Neural crest cell (in vitro differentiated cells): ENCODE measurements around the gene TNNC2. TPM values are rescaled to one million over a fixed set of nuclear protein-coding genes. Genes with fewer than 3 reads are reported as not detected.

ENCODE experiments used
- DNase-seq: peaks from one replicate; pipeline ENCODE4 v3.0.0; 2021; ENCODE audit warnings: low read depth, mixed read lengths, low spot score
- H3K27ac Mint-ChIP-seq: one replicate; pipeline ENCODE4 v1.8.0; 2021; ENCODE audit warnings: mild to moderate bottlenecking, mixed read lengths; ENCODE audit not compliant: unreplicated experiment
- H3K27me3 Mint-ChIP-seq: 2 replicates; pipeline ENCODE4 v1.8.0; 2021; ENCODE audit warnings: low read depth, mild to moderate bottlenecking, mixed read lengths
- H3K36me3 Mint-ChIP-seq: 2 replicates; pipeline ENCODE4 v1.8.0; 2021; ENCODE audit warnings: low read depth, mild to moderate bottlenecking, mixed read lengths
- H3K4me1 Mint-ChIP-seq: 2 replicates; pipeline ENCODE4 v1.8.0; 2021; ENCODE audit warnings: mixed read lengths
- H3K4me3 Mint-ChIP-seq: one replicate; pipeline ENCODE4 v1.8.0; 2021; ENCODE audit warnings: mild to moderate bottlenecking, mixed read lengths
- H3K9me3 Mint-ChIP-seq: 2 replicates; pipeline ENCODE4 v1.8.0; 2021; ENCODE audit warnings: mixed read lengths
- total RNA-seq: library from RNA; stranded (reverse); gene quantifications from 2 replicates; pipeline ENCODE4 v1.2.1, GENCODE V29; 2021
- TF ChIP-seq, protein P1 (sequence below): fragments of 200-600 bp; sonication (generic); conservative IDR thresholded peaks from 2 replicates; pipeline ENCODE4 v1.5.0; 2021; ENCODE audit warnings: antibody characterized with exemption, mild to moderate bottlenecking

Gene TNNC2
- total RNA-seq, 1 donor from 2014 or later = not detected

DNA sequence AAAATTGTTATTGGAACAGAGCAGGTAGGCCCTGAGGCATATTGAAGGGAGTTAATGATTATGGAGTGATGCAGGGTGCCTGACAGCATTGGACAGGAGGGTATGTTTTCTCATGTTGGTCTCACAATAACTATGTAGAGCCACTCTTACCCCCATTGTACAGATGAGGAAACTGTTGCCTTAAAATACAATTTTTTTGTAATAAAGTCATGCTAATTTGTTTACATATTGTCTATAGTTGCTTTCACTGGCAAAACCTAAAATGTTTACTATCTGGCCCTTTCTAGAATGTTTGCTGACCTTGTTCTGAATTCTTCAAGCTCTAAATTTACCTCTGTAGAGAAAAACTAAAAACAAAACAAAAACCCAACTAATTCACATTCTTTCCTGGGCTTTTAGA lies 24.4 kb upstream of the TNNC2 start:
- Mint-ChIP-seq H3K36me3 (no peaks in the 10 kb centered on the region), H3K27me3 (no peaks in the 10 kb centered on the region), H3K9me3 (no peaks in the 10 kb centered on the region), H3K4me1 (peaks cover 2% of the 10 kb centered on the region), H3K4me3 (no peak overlapping the region), H3K27ac (no peak overlapping the region)
- DNase-seq = no peak
- TF ChIP-seq, protein P1, sequence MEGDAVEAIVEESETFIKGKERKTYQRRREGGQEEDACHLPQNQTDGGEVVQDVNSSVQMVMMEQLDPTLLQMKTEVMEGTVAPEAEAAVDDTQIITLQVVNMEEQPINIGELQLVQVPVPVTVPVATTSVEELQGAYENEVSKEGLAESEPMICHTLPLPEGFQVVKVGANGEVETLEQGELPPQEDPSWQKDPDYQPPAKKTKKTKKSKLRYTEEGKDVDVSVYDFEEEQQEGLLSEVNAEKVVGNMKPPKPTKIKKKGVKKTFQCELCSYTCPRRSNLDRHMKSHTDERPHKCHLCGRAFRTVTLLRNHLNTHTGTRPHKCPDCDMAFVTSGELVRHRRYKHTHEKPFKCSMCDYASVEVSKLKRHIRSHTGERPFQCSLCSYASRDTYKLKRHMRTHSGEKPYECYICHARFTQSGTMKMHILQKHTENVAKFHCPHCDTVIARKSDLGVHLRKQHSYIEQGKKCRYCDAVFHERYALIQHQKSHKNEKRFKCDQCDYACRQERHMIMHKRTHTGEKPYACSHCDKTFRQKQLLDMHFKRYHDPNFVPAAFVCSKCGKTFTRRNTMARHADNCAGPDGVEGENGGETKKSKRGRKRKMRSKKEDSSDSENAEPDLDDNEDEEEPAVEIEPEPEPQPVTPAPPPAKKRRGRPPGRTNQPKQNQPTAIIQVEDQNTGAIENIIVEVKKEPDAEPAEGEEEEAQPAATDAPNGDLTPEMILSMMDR = no peak

DNA sequence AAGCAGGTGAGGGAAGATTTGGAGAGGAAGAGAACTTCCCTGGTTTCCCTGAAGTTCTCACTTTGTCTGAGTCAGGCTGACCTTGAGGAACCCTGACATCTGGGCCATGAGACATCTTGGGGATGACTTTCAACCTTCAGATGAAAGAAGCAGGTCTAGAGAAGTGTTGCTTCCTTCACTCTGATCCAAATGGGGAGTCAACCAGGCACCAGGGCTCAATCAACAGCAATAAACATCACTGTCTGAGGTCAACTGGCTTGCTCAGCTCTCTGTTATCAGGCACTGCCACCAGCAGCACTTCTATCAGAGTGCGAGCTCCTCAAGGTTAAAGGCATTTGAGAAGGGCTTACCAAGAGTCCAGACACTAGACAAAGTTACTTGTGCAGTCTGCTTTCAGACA lies 23.8 kb upstream of the TNNC2 start:
- no peak overlapping the region for H3K27ac Mint-ChIP-seq
- H3K4me1 Mint-ChIP-seq = no peaks in the 10 kb centered on the region
- no peak for DNase-seq
- TF ChIP-seq, protein P1 = no peak
- no peaks in the 10 kb centered on the region for H3K36me3 Mint-ChIP-seq
- no peaks in the 10 kb centered on the region for H3K9me3 Mint-ChIP-seq
- no peak overlapping the region for H3K4me3 Mint-ChIP-seq
- no peaks in the 10 kb centered on the region for H3K27me3 Mint-ChIP-seq

DNA sequence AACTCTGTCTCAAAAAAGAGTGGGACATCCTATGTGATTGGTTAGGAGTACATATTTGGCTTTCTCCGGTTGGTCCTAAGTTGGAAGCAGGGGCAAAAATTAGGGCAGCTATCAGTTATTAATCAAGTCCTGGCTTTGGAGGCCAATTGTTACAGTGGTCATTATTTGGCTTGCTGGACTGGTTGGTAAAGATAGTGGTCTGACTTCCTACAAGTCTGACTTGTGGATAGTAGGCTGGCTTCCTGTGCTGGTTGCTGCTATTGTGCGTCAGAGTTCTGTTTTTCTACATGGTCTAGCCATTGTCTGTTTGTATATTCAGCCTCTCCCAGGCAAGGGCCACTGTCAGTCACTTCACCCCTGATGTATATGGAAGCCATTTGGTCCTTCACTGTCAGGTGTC lies 23.1 kb upstream of the TNNC2 start:
- TF ChIP-seq, protein P1 = no peak
- no peak for DNase-seq
- Mint-ChIP-seq H3K36me3 (no peaks in the 10 kb centered on the region), H3K27me3 (no peaks in the 10 kb centered on the region), H3K4me3 (no peak overlapping the region), H3K27ac (no peak overlapping the region), H3K4me1 (no peaks in the 10 kb centered on the region), H3K9me3 (no peaks in the 10 kb centered on the region)

DNA sequence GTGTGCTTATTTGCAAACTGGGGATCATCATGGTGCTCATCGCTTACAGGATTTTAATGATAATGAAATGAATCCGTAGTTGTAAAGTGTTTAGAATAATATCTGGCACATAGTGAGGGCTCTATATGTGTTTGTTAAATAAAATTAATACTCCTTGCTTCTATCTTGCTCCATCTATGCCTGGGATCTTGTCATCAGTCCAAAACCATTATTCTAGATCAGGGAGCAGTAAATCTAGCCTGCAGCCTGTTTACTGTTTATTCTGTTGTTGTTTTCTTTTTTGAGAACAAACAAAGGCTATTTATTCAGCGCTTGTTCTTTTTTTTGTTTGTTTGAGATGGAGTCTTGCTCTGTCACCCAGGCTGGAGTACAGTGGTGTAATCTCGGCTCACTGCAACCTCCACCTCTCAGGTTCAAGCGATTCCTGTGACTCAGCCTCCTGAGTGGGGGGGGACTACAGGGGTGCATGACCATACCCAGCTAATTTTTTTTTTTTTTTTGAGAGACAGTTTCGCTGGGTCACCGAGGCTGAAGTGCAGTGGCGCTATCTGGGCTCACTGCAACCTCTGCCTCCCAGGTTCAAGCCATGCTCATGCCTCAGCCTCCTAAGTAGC lies 22.0 kb upstream of the TNNC2 start:
- H3K36me3 Mint-ChIP-seq = peaks cover 3% of the 10 kb centered on the region

DNA sequence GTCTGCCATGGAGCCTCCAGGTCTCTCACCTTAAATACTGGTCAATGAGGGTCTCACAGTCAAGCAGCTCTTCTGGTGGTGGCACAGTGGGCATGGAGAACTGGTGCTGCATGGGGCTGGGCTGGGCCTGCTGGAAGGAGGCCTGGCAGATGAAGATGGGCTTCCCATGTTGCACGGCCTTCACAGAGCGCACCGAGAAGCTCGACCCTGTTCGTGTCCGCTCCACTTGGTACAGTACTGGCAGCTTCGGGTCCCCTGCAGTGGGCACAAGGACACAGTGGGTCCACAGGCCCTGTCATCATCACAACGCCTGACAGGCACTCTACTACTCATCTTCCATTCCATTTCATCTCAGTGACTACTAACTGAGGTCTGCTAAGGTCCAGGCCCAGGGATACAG lies 21.3 kb upstream of the TNNC2 start:
- no peak overlapping the region for H3K4me3 Mint-ChIP-seq
- no peak overlapping the region for H3K27ac Mint-ChIP-seq
- H3K9me3 Mint-ChIP-seq = no peaks in the 10 kb centered on the region
- peaks cover 3% of the 10 kb centered on the region for H3K36me3 Mint-ChIP-seq
- no peak for DNase-seq
- no peaks in the 10 kb centered on the region for H3K4me1 Mint-ChIP-seq
- H3K27me3 Mint-ChIP-seq = no peaks in the 10 kb centered on the region
- TF ChIP-seq, protein P1 = no peak

More for the DNA sequence above, 22.0 kb upstream of the TNNC2 start:
- Mint-ChIP-seq H3K4me3 (no peak overlapping the region), H3K9me3 (no peaks in the 10 kb centered on the region), H3K27ac (no peak overlapping the region), H3K27me3 (no peaks in the 10 kb centered on the region), H3K4me1 (no peaks in the 10 kb centered on the region)
- no peak for DNase-seq
- TF ChIP-seq, protein P1 = no peak

DNA sequence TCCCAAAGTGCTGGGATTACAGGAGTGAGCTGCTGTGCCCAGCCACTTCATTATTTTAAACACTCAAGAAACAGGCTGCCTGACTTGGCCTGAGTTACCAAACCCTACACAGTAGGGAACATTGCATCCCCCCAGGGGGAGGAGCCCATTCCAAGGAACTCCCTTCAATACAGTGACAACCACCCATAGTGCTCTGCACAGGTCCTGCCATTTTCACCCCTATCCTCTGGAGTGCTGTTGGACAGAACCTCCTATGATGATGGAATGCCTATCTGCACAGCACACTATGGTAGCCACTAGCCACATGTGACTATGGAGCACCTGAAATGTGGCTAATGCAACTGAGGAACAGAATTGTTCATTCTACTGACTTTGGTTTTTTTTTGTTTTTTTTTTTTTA lies 18.3 kb upstream of the TNNC2 start:
- TF ChIP-seq, protein P1 = no peak
- H3K4me3 Mint-ChIP-seq = no peak overlapping the region
- no peak for DNase-seq
- no peak overlapping the region for H3K27ac Mint-ChIP-seq
- H3K27me3 Mint-ChIP-seq = no peaks in the 10 kb centered on the region
- no peaks in the 10 kb centered on the region for H3K4me1 Mint-ChIP-seq
- H3K9me3 Mint-ChIP-seq = no peaks in the 10 kb centered on the region
- peaks cover 3% of the 10 kb centered on the region for H3K36me3 Mint-ChIP-seq
